ENCODE data around the gene ABHD18. TPM values are rescaled to one million over a fixed set of nuclear protein-coding genes. Genes with fewer than 3 reads are reported as not detected.
"Not testable (repeated sequence)": the region's sequence is repeated elsewhere in the genome, so short reads cannot be mapped to it uniquely, and the experiment has no call there.

Gene ABHD18
- total and polyA plus RNA-seq, 10 donors: 3.1 to 18.4 (median 14.7) TPM

DNA sequence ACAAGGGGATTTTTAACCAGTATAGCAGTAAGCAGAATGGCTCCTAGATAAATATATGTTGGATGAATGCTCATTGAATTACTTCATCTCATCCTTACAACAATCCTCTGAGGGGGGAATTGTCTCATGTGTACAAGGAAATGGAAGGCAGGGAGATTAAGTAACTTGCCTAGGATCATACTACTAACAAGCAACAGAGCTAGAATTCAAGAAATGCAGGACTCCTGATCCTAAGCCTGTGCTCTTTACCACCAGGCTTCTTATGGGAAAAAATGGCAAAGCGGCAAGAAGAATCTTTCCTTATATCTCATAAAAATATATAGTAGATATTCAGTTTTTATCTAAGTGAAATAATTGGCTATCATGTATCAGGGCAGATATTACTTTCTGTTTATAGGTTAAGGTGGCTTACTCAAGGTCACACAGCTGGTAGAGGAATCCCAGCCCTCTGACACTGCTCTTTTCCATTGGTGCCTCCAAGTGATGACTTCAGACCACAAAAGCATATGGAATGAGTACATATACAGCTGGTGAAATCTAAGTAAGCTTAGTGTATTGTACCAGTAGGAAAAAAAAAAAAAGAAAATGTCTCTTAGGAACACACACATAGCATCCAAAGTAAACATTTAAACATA is 2.1 kb downstream of the ABHD18 start:
- Histone ChIP-seq H3K27ac (no peak overlapping the region), H3K9me3 (no peaks in the 10 kb centered on the region), H3K4me3 (no peak overlapping the region), H3K4me1 (peaks cover 10 to 62% (median 44%) of the 10 kb centered on the region in 6 donors), H3K36me3 (peaks cover 0 to 9% (median 1%) of the 10 kb centered on the region in 6 donors), H3K27me3 (replicated peaks in 1 of 7) (no peaks in the 10 kb centered on the region)
- 96 to 100% (median 96%) methylated on average over 1 of the region's 1 CpG for WGBS, 5 donors
- no peak for TF ChIP-seq CTCF (IDR thresholded peaks at IDR 0.05 in 8 of 11, conservative IDR thresholded peaks at IDR 0.05 in 3 of 11)
- no peak for TF ChIP-seq POLR2A (IDR thresholded peaks at IDR 0.05)
- TF ChIP-seq POLR2AphosphoS5 (IDR thresholded peaks at IDR 0.05): no peak
- intact Hi-C loops (cut with DNase I; ENCODE audit: low total_unique reads): loop anchor here (10.0 kb wide), 2 partner anchors 82 to 98 kb away; partner anchors contain the start of genes LARP1B and PLK4
- DNase-seq: no peak

DNA sequence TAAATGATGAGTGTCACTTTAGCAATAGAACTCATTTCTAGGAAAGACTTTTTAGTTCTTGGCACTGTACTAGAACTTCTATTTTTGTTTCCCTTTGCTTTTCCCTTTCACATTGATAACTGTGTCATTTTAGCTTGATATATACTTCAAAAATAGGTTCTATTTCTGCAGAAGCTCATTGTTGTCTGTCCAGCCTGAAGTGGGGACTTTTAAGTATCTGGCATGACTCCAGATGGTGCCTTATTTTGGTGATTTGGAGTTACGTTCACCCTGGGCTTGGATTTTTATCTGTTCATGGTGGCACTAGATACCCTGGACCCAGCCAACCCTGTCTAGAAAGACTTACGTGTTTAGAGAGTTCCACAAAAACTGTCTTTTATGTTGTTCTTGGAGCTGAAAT is 3.4 kb downstream of the ABHD18 start:
- TF ChIP-seq POLR2A (IDR thresholded peaks at IDR 0.05): no peak
- no peak for TF ChIP-seq CTCF (IDR thresholded peaks at IDR 0.05 in 8 of 11, conservative IDR thresholded peaks at IDR 0.05 in 3 of 11)
- TF ChIP-seq POLR2AphosphoS5 (IDR thresholded peaks at IDR 0.05): no peak
- Histone ChIP-seq H3K9me3 (no peaks in the 10 kb centered on the region), H3K36me3 (peaks cover 0 to 19% (median 7%) of the 10 kb centered on the region in 6 donors), H3K27me3 (replicated peaks in 1 of 7) (no peaks in the 10 kb centered on the region), H3K4me3 (no peak overlapping the region), H3K4me1 (peaks cover 10 to 49% (median 32%) of the 10 kb centered on the region in 6 donors), H3K27ac (no peak overlapping the region)
- WGBS, 5 donors: 72 to 80% (median 74%) methylated on average over 2 of the region's 2 CpGs
- no peak for DNase-seq
- intact Hi-C loops (cut with DNase I; ENCODE audit: low total_unique reads): loop anchor here (10.0 kb wide), 2 partner anchors 84 to 96 kb away; partner anchors contain the start of genes LARP1B and PLK4

- H3K27me3 ChIP-seq (replicated peaks in 1 of 7); H3K4me3 ChIP-seq; intact Hi-C loops (cut with DNase I; ENCODE audit: low total_unique reads); H3K27ac ChIP-seq; DNase-seq; H3K9me3 ChIP-seq: not testable (repeated sequence)
- Histone ChIP-seq H3K36me3 (peaks cover 0 to 30% (median 7%) of the 10 kb centered on the region in 6 donors), H3K4me1 (peaks cover 10 to 36% (median 23%) of the 10 kb centered on the region in 6 donors)
- WGBS, 5 donors: 86 to 97% (median 92%) methylated on average over 4 of the region's 4 CpGs
These were observed 5.7 kb downstream of the ABHD18 start for GRCh38 chr4:127970925-127971324.

- Histone ChIP-seq H3K4me3 (no peak overlapping the region), H3K9me3 (peaks cover 0 to 11% (median 4%) of the 10 kb centered on the region in 8 donors), H3K36me3 (peaks cover 0 to 39% (median 9%) of the 10 kb centered on the region in 6 donors), H3K27ac (no peak overlapping the region), H3K4me1 (no peaks in the 10 kb centered on the region), H3K27me3 (replicated peaks in 1 of 7) (no peaks in the 10 kb centered on the region)
- intact Hi-C loops (cut with DNase I; ENCODE audit: low total_unique reads): no loop called here
- DNase-seq: no peak
- WGBS, 5 donors: 97 to 99% (median 97%) methylated on average over 2 of the region's 2 CpGs
- TF ChIP-seq POLR2AphosphoS5 (IDR thresholded peaks at IDR 0.05) (no peak), CTCF (IDR thresholded peaks at IDR 0.05 in 8 of 11, conservative IDR thresholded peaks at IDR 0.05 in 3 of 11) (no peak), POLR2A (IDR thresholded peaks at IDR 0.05) (no peak)
These were observed 10.0 kb downstream of the ABHD18 start for GRCh38 chr4:127975121-127975770.

Data from spleen (tissue), 11 donors.